Lung (tissue), 12 donors: ENCODE data around the gene PCDHGB3. TPM values are rescaled to one million over a fixed set of nuclear protein-coding genes. Genes with fewer than 3 reads are reported as not detected.

Experiments
- ATAC-seq: fragments of 200-7000 bp; cut with Tn5 transposase; one replicate; pipeline ENCODE4 v1.9.1; 2020; ENCODE audit warnings: moderate number of reproducible peaks; ENCODE audit not compliant: insufficient read depth, low FRiP score
- DNase-seq, 3 donors: peaks; one replicate each; pipeline ENCODE4 v3.0.0-alpha.2; 2013 to 2017
- H3K27ac ChIP-seq, 2 donors: one replicate each; pipeline ENCODE4 v1.5.1; 2013; ENCODE audit warnings: mild to moderate bottlenecking in 2 of 2, moderate library complexity in 2 of 2, control low read depth in 1 of 2, inconsistent platforms in 1 of 2, low read depth in 1 of 2, low read length in 1 of 2
- H3K27me3 ChIP-seq, 3 donors: one replicate each; pipeline ENCODE4 v1.5.1; 2013; ENCODE audit warnings: low read length in 2 of 3; ENCODE audit not compliant: control insufficient read depth in 3 of 3, insufficient read depth in 3 of 3
- H3K36me3 ChIP-seq, 4 donors: one replicate each; pipeline ENCODE4 v1.5.1; 2013; ENCODE audit warnings: low read length in 4 of 4, mild to moderate bottlenecking in 1 of 4, moderate library complexity in 1 of 4; ENCODE audit not compliant: control insufficient read depth in 4 of 4, insufficient read depth in 4 of 4
- H3K4me1 ChIP-seq, 5 donors: one replicate each; pipeline ENCODE4 v1.5.1; 2013; ENCODE audit warnings: low read length in 5 of 5, mild to moderate bottlenecking in 2 of 5, moderate library complexity in 1 of 5; ENCODE audit not compliant: control insufficient read depth in 5 of 5, insufficient read depth in 5 of 5
- H3K4me3 ChIP-seq: one replicate; pipeline ENCODE4 v1.5.1; 2013; ENCODE audit warnings: mild to moderate bottlenecking, control low read depth, moderate library complexity
- H3K9ac ChIP-seq, 2 donors: one replicate each; pipeline ENCODE4 v1.5.1; 2013; ENCODE audit warnings: low read length in 2 of 2, control low read depth in 1 of 2; ENCODE audit not compliant: insufficient read depth in 1 of 2
- H3K9me3 ChIP-seq, 4 donors: one replicate each; pipeline ENCODE4 v1.5.1; 2013; ENCODE audit warnings: low read length in 3 of 4, mild to moderate bottlenecking in 1 of 4, moderate library complexity in 1 of 4; ENCODE audit not compliant: control insufficient read depth in 4 of 4, insufficient read depth in 3 of 4
- CTCF ChIP-seq: IDR thresholded peaks from 2 replicates; pipeline ENCODE4 v1.5.1; 2012; ENCODE audit warnings: mild to moderate bottlenecking; ENCODE audit errors: control extremely low read depth, extremely low read depth
- WGBS, 2 donors: extraction: QIAGEN DNeasy Blood & Tissue Kit; methylation state at CpG; one replicate each; pipeline ENCODE4 v1.1.7; 2013; 5-methylcytosine and 5-hydroxymethylcytosine counted together
- polyA plus RNA-seq, 2 donors: library from polyadenylated mRNA; stranded (reverse); fragments of 200-250 nt; gene quantifications; one replicate each; pipeline ENCODE4 v1.2.1, GENCODE V29; 2013
- total RNA-seq, 2 donors: library from RNA; depleted of rRNA in 1 of 2; stranded (reverse); fragments of >200 nt in 1 of 2; gene quantifications; one replicate each; pipeline ENCODE4 v1.2.1, GENCODE V29; 2014 to 2021
- donor health status: control.
- donor health status: control.
- donor health status: Bipolar disorder and iron deficiency.
- donor health status: healthy.
- donor health status: DM: yes; HTN: yes; CAD: no.

The PCDHGB3 gene
- total and polyA plus RNA-seq, 4 donors: 0.18 to 7.9 (median 1.7) TPM

DNA sequence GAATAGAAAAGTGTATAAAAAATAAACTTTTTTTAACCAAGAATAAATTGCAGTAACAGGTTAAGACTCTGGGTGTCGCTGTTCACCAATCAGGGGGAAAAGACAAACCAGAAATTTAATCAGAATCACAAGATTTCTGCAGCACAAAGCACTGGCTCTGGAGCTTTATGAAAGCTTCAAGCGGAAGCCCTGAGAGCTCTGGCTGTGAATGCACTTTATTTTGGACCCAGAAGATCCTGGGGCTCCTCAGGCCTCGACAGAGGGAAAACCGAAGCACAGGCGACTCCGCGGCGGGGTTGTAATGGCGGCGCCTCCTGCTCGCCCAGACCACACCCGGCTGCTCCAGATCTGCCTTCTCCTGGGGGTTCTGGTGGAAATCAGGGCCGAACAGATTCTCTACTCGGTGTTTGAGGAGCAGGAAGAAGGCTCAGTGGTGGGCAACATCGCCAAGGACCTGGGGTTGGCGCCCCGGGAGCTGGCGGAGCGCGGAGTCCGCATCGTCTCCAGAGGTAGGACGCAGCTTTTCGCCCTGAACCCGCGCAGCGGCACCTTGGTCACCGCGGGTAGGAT is 15.1 kb upstream of the PCDHGB3 start, which contains the start of gene PCDHGA4:
TSS of gene PCDHGA4 (plus strand) at position 122 of the 570 bp plus-strand sequence. CDS start at position 209, 87 bp downstream.
- 15% methylated on average over 29 of the region's 29 CpGs for WGBS, 2 donors
- Histone ChIP-seq H3K27ac (no peak within 1 kb of the TSS), H3K4me3 (no peak within 1 kb of the TSS), H3K9ac (no peak within 1 kb of the TSS), H3K36me3 (no peaks in the 10 kb centered on the region), H3K9me3 (peaks cover 11 to 47% (median 26%) of the 10 kb centered on the region in 4 donors), H3K4me1 (no peaks in the 10 kb centered on the region), H3K27me3 (no peaks in the 10 kb centered on the region)
- no peak for TF ChIP-seq CTCF
- ATAC-seq: no peak
- DNase-seq: peak in 1 of 3 donors; percentile 6

DNA sequence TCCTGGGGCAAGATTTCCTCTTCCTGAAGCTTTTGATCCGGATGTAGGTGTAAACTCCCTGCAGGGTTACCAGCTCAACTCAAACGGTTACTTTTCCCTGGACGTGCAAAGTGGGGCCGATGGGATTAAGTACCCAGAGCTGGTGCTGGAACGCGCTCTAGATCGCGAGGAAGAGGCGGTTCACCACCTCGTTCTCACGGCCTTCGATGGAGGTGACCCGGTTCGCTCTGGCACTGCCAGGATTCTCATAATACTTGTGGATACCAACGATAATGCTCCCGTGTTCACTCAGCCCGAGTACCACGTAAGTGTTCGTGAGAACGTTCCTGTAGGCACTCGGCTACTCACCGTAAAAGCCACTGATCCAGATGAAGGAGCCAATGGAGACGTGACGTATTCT is 14.4 kb upstream of the PCDHGB3 start:
- 49 to 50% methylated on average over 24 of the region's 24 CpGs for WGBS, 2 donors
- no peak overlapping the region for H3K27ac ChIP-seq
- no peak for TF ChIP-seq CTCF
- no peak for DNase-seq
- H3K4me1 ChIP-seq: no peaks in the 10 kb centered on the region
- peaks cover 11 to 48% (median 27%) of the 10 kb centered on the region in 4 donors for H3K9me3 ChIP-seq
- no peak overlapping the region for H3K4me3 ChIP-seq
- no peak overlapping the region for H3K9ac ChIP-seq
- H3K27me3 ChIP-seq: no peaks in the 10 kb centered on the region
- peaks cover 0 to 3% (median 0%) of the 10 kb centered on the region in 4 donors for H3K36me3 ChIP-seq
- ATAC-seq: no peak

DNA sequence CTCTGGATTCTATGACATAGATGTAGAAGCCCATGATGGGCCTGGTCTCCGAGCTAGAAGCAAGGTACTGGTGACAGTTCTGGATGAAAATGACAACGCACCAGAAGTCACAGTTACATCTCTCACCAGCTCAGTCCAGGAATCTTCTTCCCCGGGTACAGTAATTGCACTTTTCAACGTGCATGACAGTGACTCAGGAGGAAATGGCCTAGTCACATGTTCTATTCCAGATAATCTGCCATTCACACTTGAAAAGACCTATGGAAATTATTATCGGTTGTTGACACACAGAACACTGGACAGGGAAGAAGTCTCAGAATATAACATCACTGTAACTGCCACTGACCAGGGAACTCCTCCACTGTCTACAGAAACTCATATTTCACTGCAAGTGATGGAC is 13.9 kb upstream of the PCDHGB3 start:
- ATAC-seq: no peak

More for the DNA sequence above, 13.9 kb upstream of the PCDHGB3 start:
- Histone ChIP-seq H3K36me3 (peaks cover 0 to 3% (median 0%) of the 10 kb centered on the region in 4 donors), H3K4me3 (no peak overlapping the region), H3K27me3 (no peaks in the 10 kb centered on the region), H3K27ac (no peak overlapping the region), H3K9ac (no peak overlapping the region), H3K4me1 (no peaks in the 10 kb centered on the region), H3K9me3 (peaks cover 11 to 49% (median 27%) of the 10 kb centered on the region in 4 donors)
- no peak for DNase-seq
- WGBS, 2 donors: 66 to 77% methylated on average over 5 of the region's 5 CpGs
- TF ChIP-seq CTCF: no peak
